ENCODE data around the gene DENND1A.

Gene DENND1A

DNA sequence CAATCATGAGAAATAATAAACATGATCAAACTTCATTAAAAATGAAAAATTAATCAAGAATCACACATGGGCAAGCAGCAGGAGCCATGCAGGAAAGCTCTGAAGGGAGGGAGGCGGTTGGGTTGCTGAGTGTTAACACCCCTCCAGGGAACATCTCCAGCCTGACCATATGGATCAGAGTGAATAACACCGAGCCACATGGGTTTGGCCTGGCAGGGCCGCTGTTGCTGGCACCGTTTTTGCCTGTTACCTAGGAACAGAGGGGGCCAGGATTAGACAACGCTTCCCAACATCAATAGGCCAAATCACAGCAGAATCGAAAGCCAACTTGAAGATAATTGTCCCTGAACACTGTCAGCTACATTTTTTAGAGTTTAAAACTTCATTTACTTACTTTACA, 160.2 kb downstream of the DENND1A start:
- Histone ChIP-seq H2BK120ac (ENCODE audit: low read depth, low read length) (no peak overlapping the region), H3K36me3 (ENCODE audit: control insufficient read depth in 1 of 2, insufficient read depth in 2 of 2, low read depth in 1 of 2, low read length in 2 of 2) (no peaks in the 10 kb centered on the region)

DNA sequence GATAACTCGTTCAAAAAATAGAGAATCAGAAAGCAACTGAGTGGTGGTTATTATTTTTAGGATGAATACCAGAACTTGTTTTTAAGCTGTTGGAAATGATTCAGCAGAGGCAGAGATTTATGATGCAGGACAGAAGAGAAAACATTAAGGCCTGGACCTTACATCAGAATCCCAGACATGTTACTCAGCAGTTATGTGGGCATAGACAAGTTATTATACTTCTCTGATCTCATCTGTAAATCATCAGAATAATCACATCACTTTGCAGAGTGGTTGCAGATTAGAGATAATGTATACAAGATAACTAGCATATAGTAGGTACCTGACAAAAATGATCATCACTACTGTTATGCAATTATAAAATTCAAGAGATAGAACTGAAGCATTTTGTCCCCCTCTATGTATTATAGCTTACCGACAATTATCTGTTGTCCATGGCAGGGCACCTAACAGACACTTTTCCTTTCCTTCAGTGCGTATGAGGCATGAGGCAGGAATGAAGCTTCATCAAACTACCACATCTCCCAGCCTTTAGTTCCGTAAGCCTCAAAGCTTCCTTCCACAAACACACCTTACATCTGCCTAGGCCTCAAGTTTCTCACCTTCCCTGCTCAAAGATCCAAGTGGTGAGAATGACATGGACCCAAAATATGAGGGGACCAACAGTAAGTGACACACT, 165.9 kb downstream of the DENND1A start:
- peak overlapping the region; percentile 41 for H3K27ac ChIP-seq (ENCODE audit: low read length, poor library complexity, severe bottlenecking)
- WGBS = 80% methylated on average over 4 of the region's 4 CpGs

More for the DNA sequence above, 160.2 kb downstream of the DENND1A start:
- H4K8ac ChIP-seq (ENCODE audit: low read length) = no peak overlapping the region
- no peak overlapping the region for H2BK15ac ChIP-seq (ENCODE audit: low read depth, poor library complexity, severe bottlenecking)
- H3K27me3 ChIP-seq (ENCODE audit: control insufficient read depth in 1 of 2, insufficient read depth in 1 of 2, low read length in 2 of 2) = no peaks in the 10 kb centered on the region
- no peak overlapping the region for H2BK5ac ChIP-seq (ENCODE audit: low read depth, low read length, poor library complexity, severe bottlenecking)
- H3K79me1 ChIP-seq (replicated peaks; ENCODE audit: low read length, poor library complexity, severe bottlenecking) = peaks cover 8% of the 10 kb centered on the region
- H2AFZ ChIP-seq (ENCODE audit: low read depth, low read length) = no peak overlapping the region
- no peak overlapping the region for H3K23ac ChIP-seq (ENCODE audit: low read length in 2 of 2)
- H3K14ac ChIP-seq (ENCODE audit: low read length in 2 of 2) = no peak overlapping the region
- H3K9me3 ChIP-seq (ENCODE audit: control insufficient read depth, low read length) = no peaks in the 10 kb centered on the region
- H3K4ac ChIP-seq (ENCODE audit: low read depth in 1 of 2, low read length in 2 of 2) = no peak overlapping the region
- no peak overlapping the region for H3K4me3 ChIP-seq (ENCODE audit: insufficient read depth in 1 of 2, low read depth in 1 of 2, low read length in 2 of 2)
- no peak overlapping the region for H2BK12ac ChIP-seq (ENCODE audit: low read length in 2 of 2)
- H3K4me2 ChIP-seq (ENCODE audit: low read length, poor library complexity, severe bottlenecking) = no peak overlapping the region
- H4K91ac ChIP-seq (ENCODE audit: low read length) = no peak overlapping the region
- H3K27ac ChIP-seq (ENCODE audit: low read length, poor library complexity, severe bottlenecking) = no peak overlapping the region
- H3K9ac ChIP-seq (ENCODE audit: low read length) = no peak overlapping the region
- H2AK5ac ChIP-seq (ENCODE audit: low read length, severe bottlenecking) = no peak overlapping the region
- WGBS = 87% methylated on average over 5 of the region's 6 CpGs
- DNase-seq = no peak
- no peaks in the 10 kb centered on the region for H3K4me1 ChIP-seq (ENCODE audit: control insufficient read depth, insufficient read depth, low read depth, low read length)
- H3K18ac ChIP-seq (ENCODE audit: low read depth in 1 of 2, low read length in 2 of 2) = no peak overlapping the region

DNA sequence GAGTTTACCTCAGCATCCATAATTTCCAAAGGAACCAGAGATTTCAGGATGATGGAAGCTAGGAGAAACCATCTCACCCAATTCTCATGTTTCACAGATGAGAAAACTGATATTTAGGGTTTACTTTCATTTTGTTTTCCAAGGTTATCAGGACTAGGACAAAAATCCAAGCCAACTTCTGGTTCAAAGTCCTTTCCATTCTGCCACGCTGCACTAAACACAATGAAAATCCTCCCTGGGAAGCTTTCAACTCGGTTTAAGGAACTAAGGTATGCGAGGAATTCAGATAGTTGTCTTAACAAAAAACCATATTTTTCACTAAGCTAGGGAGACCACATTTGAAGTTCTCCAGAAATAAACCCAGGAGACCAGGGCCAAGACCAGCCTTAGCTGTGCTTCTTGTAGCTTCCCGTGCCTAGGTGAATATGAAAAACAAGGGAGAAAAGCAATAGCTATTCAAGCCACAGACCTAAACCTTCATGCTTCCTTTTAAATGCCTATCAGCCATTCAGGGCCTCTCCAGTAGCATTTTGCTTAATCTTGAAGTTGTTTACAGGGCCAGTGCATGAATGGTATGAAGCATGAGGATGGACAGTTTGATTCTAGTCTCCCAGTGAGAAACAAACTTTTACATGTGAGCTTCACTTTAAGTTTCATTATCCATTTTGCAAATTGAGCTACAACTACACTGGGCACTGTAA, 167.9 kb downstream of the DENND1A start:
- H2BK5ac ChIP-seq (ENCODE audit: low read depth, low read length, poor library complexity, severe bottlenecking) = no peak overlapping the region
- no peak overlapping the region for H4K8ac ChIP-seq (ENCODE audit: low read length)
- no peak overlapping the region for H3K18ac ChIP-seq (ENCODE audit: low read depth in 1 of 2, low read length in 2 of 2)
- no peak overlapping the region for H2BK15ac ChIP-seq (ENCODE audit: low read depth, poor library complexity, severe bottlenecking)
- no peak overlapping the region for H2AK5ac ChIP-seq (ENCODE audit: low read length, severe bottlenecking)
- no peak overlapping the region for H2BK12ac ChIP-seq (ENCODE audit: low read length in 2 of 2)
- no peaks in the 10 kb centered on the region for H3K27me3 ChIP-seq (ENCODE audit: control insufficient read depth in 1 of 2, insufficient read depth in 1 of 2, low read length in 2 of 2)
- H2AFZ ChIP-seq (ENCODE audit: low read depth, low read length) = no peak overlapping the region
- peaks cover 0 to 5% of the 10 kb centered on the region in 2 experiments for H3K36me3 ChIP-seq (ENCODE audit: control insufficient read depth in 1 of 2, insufficient read depth in 2 of 2, low read depth in 1 of 2, low read length in 2 of 2)
- 100% methylated on average over 1 of the region's 4 CpGs for WGBS
- H3K4me3 ChIP-seq (ENCODE audit: insufficient read depth in 1 of 2, low read depth in 1 of 2, low read length in 2 of 2) = no peak overlapping the region
- H3K4me2 ChIP-seq (ENCODE audit: low read length, poor library complexity, severe bottlenecking) = no peak overlapping the region
- peak; percentile 22 for DNase-seq
- H3K9ac ChIP-seq (ENCODE audit: low read length) = no peak overlapping the region
- H3K27ac ChIP-seq (ENCODE audit: low read length, poor library complexity, severe bottlenecking) = peak overlapping the region; percentile 64
- H3K14ac ChIP-seq (ENCODE audit: low read length in 2 of 2) = no peak overlapping the region
- H2BK120ac ChIP-seq (ENCODE audit: low read depth, low read length) = no peak overlapping the region
- H3K9me3 ChIP-seq (ENCODE audit: control insufficient read depth, low read length) = no peaks in the 10 kb centered on the region
- H3K23ac ChIP-seq (ENCODE audit: low read length in 2 of 2) = no peak overlapping the region
- H3K79me1 ChIP-seq (replicated peaks; ENCODE audit: low read length, poor library complexity, severe bottlenecking) = peaks cover 4% of the 10 kb centered on the region
- no peak overlapping the region for H3K4ac ChIP-seq (ENCODE audit: low read depth in 1 of 2, low read length in 2 of 2)
- H3K4me1 ChIP-seq (ENCODE audit: control insufficient read depth, insufficient read depth, low read depth, low read length) = peaks cover 3% of the 10 kb centered on the region
- H4K91ac ChIP-seq (ENCODE audit: low read length) = no peak overlapping the region

More for the DNA sequence above, 165.9 kb downstream of the DENND1A start:
- Histone ChIP-seq H3K14ac (ENCODE audit: low read length in 2 of 2) (no peak overlapping the region), H3K27me3 (ENCODE audit: control insufficient read depth in 1 of 2, insufficient read depth in 1 of 2, low read length in 2 of 2) (no peaks in the 10 kb centered on the region), H3K23ac (ENCODE audit: low read length in 2 of 2) (no peak overlapping the region), H3K9me3 (ENCODE audit: control insufficient read depth, low read length) (no peaks in the 10 kb centered on the region), H2BK5ac (ENCODE audit: low read depth, low read length, poor library complexity, severe bottlenecking) (no peak overlapping the region), H2BK15ac (ENCODE audit: low read depth, poor library complexity, severe bottlenecking) (no peak overlapping the region), H2AFZ (ENCODE audit: low read depth, low read length) (no peak overlapping the region), H2BK12ac (ENCODE audit: low read length in 2 of 2) (peak overlapping the region in 1 of 2 experiments; percentile 73), H4K8ac (ENCODE audit: low read length) (no peak overlapping the region), H3K18ac (ENCODE audit: low read depth in 1 of 2, low read length in 2 of 2) (no peak overlapping the region), H2AK5ac (ENCODE audit: low read length, severe bottlenecking) (peak overlapping the region; percentile 16), H3K79me1 (replicated peaks; ENCODE audit: low read length, poor library complexity, severe bottlenecking) (peaks cover 4% of the 10 kb centered on the region), H4K91ac (ENCODE audit: low read length) (no peak overlapping the region), H3K4me2 (ENCODE audit: low read length, poor library complexity, severe bottlenecking) (no peak overlapping the region), H3K4ac (ENCODE audit: low read depth in 1 of 2, low read length in 2 of 2) (no peak overlapping the region), H3K4me3 (ENCODE audit: insufficient read depth in 1 of 2, low read depth in 1 of 2, low read length in 2 of 2) (no peak overlapping the region), H3K4me1 (ENCODE audit: control insufficient read depth, insufficient read depth, low read depth, low read length) (peaks cover 3% of the 10 kb centered on the region), H3K36me3 (ENCODE audit: control insufficient read depth in 1 of 2, insufficient read depth in 2 of 2, low read depth in 1 of 2, low read length in 2 of 2) (no peaks in the 10 kb centered on the region), H2BK120ac (ENCODE audit: low read depth, low read length) (no peak overlapping the region), H3K9ac (ENCODE audit: low read length) (no peak overlapping the region)
- peak; percentile 46 for DNase-seq

DNA sequence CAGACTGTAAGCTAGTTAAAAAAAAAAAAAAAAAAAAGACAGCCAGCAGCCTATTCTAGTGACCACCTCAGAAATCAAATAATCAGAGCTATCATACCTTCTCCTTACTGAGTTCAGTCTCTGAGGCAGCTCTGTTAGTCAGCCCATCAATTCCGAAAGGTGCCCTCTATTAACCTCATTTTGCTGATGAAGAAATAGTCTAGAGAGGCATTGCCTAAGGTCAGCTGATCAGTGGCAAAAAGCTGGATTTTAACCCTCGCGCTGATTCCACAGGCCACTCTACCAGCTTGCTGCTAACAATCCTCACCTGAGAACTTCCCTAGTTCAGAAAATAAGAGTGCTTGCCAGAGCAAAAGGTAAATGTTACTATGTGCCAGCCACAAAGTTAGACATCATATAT, 172.0 kb downstream of the DENND1A start:
- Histone ChIP-seq H2BK15ac (ENCODE audit: low read depth, poor library complexity, severe bottlenecking) (no peak overlapping the region), H2AK5ac (ENCODE audit: low read length, severe bottlenecking) (no peak overlapping the region), H3K79me1 (replicated peaks; ENCODE audit: low read length, poor library complexity, severe bottlenecking) (no peaks in the 10 kb centered on the region), H3K18ac (ENCODE audit: low read depth in 1 of 2, low read length in 2 of 2) (no peak overlapping the region), H3K4me1 (ENCODE audit: control insufficient read depth, insufficient read depth, low read depth, low read length) (peaks cover 8% of the 10 kb centered on the region), H3K23ac (ENCODE audit: low read length in 2 of 2) (no peak overlapping the region), H2BK5ac (ENCODE audit: low read depth, low read length, poor library complexity, severe bottlenecking) (no peak overlapping the region), H3K4me2 (ENCODE audit: low read length, poor library complexity, severe bottlenecking) (no peak overlapping the region), H4K8ac (ENCODE audit: low read length) (no peak overlapping the region), H2BK120ac (ENCODE audit: low read depth, low read length) (no peak overlapping the region), H3K4ac (ENCODE audit: low read depth in 1 of 2, low read length in 2 of 2) (no peak overlapping the region), H4K91ac (ENCODE audit: low read length) (no peak overlapping the region), H3K36me3 (ENCODE audit: control insufficient read depth in 1 of 2, insufficient read depth in 2 of 2, low read depth in 1 of 2, low read length in 2 of 2) (peaks cover 3 to 20% of the 10 kb centered on the region in 2 experiments), H2AFZ (ENCODE audit: low read depth, low read length) (no peak overlapping the region), H3K27me3 (ENCODE audit: control insufficient read depth in 1 of 2, insufficient read depth in 1 of 2, low read length in 2 of 2) (no peaks in the 10 kb centered on the region), H3K9me3 (ENCODE audit: control insufficient read depth, low read length) (no peaks in the 10 kb centered on the region), H2BK12ac (ENCODE audit: low read length in 2 of 2) (no peak overlapping the region), H3K27ac (ENCODE audit: low read length, poor library complexity, severe bottlenecking) (no peak overlapping the region), H3K9ac (ENCODE audit: low read length) (no peak overlapping the region), H3K14ac (ENCODE audit: low read length in 2 of 2) (no peak overlapping the region), H3K4me3 (ENCODE audit: insufficient read depth in 1 of 2, low read depth in 1 of 2, low read length in 2 of 2) (no peak overlapping the region)
- no peak for DNase-seq
- WGBS = 96% methylated on average over 3 of the region's 3 CpGs
